ENCODE results near the gene PPP2R2C.

The PPP2R2C gene

DNA sequence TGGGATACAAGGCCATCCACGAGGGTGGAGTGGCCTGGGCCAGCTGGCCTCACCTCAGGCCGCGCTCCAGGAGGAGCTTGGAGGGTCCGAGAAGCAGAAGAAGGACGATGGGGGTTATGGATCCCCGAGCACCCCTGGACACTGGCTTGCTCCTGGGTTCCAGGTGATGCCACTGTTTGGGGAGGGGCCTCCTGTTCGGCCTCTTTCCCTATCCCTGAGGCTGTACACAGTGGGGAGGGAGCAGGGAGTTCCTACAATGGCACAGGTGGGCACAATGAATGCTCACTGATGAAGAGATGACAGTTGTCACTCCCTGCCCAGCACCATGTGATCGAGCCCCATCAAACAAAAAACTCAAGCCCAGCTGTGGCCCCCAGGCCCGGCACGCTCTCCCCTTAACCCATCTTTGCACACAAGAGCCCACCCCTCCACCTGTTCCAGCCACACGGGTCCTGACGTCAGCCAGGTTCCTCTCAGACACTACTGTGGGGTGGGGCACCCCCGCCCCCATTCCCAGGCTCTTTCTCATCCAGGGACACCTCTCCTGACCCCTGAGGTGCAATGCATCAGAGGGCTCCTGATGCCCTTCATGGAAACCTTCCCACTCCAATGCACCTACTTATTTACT lies 132.5 kb downstream of the PPP2R2C start:
- DNase-seq: no peak

DNA sequence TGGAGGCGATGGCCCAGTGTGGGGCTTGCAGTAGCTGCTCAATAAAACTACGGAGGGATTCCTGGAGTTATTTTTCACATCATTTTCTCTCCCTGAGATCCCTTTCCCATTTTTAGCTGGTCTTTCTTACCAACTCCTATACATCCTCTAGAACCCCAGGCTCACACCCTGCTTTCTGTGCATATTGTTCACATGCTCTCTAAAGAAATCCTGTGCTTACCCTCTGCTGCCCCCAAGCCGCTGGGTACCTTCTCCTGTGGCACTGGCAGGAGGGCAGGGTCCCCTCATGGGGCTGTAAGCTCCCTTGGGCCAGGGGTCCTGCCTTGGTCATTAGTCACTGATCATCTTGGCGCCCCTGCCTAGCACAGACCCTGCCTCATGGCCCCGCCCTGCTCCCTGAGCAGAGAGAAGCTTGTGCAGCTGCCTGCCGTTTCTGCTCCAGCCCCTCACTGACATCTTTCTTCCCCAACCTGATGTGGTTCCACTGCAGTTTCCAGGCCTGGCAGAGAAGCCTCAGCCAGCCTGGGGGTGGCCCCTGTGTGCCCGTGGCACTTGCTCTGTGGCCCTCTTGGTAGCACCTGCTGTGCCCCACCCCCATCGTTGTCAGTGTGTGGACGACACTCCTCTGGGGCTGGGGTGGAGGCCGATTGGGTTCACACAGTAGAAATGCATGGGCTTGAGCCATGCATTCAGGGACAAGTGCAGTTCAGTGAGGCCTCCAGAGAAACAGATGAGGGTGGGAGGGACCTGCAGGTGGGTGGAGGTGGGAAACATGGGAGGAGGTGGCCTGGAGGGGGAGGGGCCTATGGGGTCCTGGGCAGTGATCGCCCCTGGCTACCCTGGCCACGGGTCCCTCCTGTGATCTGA lies 133.2 kb downstream of the PPP2R2C start:
- no peak for DNase-seq

DNA sequence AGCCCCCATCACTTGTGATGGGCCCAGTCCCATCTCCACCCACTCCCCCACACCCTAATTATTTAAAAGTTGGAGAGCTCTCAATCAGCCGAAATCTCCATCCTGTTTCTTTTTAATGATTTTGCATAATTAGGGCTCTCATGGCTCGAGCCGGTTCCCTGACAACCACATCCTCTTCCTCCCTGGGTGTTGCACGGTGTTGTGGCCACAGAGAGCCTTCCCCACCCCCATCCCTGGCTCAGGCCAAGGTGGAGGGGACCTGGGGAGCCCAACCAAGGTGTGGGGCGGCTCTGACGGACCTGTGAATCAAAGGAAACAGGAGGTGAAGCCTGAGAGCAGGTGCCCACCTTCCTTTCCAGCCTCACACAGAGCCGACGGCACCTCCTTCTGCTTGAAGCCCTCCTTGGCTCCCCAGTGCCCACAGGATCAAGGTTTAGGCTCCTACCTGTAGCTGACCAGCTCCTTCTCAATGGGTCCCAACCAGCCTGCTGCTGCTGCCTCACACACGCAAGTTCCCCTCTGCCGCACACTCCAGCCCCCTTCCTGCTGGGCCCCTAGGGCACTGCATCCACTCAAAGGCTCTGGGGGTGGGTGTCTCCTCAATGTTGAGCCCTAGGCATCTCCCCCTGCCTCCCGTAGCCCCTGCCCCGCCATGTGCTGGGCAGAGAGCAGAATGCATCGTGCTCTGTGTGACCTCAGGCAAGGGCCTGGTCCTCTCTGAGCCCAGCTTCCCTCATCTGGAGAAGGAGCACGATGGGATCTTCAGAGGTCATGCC lies 134.1 kb downstream of the PPP2R2C start:
- DNase-seq: no peak

DNA sequence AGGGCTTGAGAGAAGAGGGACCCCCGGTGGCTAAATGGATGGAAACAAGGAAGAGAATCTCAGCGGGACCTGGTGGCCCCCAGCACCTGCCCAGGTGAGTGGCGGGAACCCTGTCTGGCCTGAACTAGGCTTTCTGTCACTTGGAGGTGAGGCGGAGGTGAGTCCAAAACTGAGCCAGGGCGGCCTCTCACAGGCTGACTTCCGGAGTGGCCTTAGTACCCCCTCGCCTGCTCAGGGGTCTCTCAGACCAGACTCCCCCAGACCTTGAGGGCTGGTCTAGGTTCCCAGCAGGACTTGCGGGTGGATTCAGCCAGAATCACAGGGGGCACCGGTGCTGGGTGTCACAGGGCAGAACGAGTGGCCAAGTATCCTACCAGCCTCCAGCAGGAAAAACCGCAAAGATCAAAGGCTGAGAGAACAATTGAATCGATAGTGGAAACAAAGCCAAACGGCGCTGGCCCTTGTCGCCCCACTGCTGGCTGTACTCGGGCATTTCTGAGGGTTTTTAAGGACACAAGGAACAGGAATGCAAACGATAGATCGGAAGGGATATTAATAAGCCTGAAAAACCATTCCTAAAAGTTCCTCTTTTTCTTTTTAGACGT lies 135.0 kb downstream of the PPP2R2C start:
- DNase-seq: peak; percentile 27

DNA sequence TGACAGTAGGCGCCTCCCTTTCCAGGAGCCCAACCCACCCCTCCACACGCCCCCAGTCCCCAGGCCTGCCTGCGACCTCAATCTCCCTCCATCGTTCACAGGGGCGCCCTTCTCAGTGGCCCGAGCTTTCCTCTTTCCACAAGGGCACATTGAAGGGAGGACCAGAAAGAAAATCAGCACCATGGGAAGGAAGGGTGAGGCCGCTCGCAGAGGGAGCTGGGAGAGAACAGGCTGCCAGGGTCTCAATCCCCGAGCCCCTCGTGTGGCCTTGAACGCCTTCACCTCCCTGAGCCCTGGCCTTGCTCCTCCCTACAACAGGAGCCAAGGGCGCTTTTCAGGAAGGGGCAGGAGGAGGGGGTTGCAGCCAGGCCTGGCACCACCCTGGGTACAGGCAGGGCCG lies 136.2 kb downstream of the PPP2R2C start:
- DNase-seq: no peak

DNA sequence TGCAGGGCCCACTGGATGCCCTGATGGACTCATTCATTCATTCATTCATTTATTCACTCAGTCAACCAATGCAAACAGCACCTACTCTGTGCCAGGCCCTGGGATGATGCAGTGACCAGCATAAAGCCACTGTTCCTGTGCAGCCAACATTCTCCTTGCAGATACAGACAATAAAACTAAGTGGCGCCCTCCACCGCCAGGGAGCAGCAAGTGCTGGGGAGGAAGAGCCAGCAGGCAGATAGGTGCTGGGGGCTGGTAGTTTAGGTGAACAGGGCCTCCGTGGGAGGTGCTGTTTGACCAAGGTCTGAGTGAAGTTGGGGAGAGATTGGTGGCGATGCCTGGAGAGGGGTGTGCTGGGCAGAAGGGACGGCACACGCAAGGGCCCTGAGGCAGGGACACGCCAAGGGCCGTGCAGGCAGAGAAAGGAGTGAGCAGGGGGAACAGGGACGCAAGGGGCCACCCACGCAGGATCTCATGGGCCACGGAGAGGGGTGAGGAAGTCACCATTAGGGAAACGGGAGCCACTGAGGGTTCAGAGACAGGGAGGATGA lies 137.3 kb downstream of the PPP2R2C start:
- no peak for DNase-seq

DNA sequence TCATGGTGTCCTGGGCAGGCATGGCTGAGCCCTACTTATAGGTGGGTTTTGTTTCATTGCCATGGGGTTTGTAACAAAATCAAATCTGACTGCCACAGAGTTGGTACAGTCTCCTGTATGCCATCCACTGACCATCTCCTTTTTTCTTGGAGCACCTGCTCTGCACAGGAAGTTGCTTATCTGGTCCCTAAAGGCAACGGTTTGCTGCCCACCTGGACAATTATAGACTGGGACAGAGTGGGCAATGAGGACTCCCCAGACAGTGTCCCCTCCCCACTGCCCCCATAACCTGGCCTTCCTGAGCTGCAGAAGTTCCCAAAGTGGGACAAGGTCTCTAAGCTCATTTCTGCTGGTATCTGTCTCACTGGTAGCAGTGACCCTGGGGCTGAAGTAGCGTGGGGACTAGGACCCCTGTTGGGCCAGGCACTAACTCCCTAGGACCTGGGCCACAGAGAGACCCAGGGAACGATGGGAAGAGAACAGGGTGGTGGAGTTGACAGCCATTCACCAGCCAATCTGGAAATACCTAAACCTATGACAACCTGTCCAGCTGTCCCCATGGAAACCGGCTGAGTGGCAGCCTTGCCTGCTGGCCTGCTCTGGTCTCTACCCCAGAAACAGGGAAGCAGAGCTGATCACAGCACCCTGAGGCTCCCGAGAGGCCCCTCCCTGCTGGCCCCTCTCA lies 138.1 kb downstream of the PPP2R2C start:
- DNase-seq: no peak

DNA sequence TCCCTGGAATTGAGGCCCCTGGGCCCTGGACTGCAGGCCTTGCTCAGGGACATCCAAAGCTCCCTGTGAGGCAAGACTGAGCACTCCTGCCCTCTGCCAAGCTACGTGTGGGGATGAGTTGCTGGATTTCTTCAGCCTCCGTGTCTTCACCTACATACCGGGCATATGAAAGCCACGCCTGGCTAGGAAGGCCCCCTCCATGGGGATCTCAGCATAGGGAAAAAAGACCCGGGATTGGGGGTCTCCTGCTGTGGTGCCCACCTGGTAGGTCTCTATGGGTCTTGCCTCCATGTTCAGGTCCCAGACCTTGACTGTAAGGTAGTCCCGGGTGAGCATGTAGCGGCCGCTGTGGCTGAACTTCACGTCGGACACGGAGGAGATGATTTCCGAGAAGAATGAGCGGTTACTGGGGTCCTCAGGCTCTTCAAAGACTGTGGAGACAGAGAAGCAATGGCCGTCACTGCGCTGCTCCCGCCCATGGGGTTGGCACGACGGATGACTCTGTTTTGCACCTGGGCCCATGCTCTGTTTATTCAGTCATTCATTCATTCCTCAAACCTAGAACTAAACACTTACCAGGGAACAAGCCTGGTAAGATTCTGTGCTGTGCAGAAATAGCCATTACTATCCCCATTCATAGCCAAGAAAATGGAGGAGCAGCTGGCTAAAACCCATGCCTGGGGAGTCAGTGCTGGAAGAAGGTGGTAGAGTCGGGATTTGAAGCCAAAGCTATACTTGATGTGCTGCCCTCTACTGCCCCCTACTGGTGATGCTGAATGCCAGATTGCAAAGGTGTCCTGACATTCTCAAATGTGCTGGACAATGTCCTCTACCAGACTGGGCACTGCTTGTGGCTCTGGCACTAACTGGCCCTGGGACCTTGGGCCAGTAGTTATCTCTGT lies 138.9 kb downstream of the PPP2R2C start:
- peak; percentile 8 for DNase-seq

DNA sequence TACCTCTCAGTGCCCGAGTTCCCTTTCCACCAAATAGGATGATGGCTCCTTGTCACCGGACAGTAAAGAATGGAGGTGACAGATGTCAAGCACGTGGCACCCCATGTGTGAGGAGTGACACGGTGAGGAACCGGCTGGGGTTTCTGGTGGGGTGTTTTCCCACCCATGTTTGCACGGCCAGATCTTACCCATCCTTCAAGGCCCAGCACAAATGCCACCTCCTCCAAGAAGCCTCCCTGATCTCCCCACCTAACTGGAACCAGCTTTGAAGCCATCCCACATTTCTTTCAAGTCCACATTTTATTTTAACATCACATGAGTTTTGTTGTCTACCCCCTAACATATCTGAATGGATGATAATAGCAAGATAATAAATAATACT lies 139.8 kb downstream of the PPP2R2C start:
- DNase-seq: no peak

DNA sequence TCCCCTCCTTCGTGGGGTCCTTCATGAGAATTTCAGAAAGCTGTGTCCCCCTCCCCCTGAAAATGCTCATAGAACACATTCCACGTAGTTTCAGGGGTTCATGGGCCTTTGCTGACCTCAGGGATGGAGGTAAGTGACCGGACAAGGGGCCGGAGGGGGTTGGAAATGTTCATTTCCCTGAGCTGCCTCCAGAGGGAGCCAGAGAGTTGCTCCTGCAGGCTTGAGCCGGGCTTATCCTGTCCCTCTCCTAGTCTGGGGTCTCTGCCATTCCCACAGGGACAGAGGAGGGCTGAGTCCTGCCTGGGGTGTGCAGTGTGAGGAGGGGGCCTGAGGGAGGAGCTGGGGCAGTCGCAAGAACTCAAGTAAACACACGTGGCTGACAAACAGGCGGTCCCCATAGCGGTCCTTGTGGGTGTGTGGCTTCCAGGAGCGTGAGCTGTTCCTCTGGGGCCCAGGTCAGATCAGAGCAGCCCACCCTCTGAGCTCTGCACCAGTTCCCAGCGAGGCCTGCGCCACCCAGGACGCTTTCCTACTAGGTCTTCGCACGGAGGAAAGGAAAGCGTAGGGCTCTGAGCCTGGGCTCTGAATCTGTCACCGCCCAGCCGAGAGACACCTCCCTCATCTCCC lies 140.3 kb downstream of the PPP2R2C start:
- peak; percentile 43 for DNase-seq

DNA sequence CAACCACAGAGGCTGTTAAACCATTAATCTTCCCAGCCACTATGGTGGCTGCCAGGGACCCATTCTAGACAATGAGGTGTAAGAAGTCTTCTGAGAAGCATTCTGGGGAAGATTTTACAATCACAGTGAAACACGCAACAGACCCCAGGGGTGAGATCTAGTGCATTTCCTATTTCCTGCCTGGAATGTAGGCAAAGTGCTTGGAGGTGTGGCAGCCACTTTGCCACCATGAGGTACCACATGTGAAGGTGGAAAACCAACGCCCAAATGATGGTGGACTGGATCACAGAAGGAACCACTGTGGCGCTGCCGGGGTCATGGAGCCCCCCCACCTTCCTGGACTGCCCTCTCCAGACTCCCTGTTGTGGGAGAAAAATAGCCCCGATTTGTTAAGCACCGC lies 140.9 kb downstream of the PPP2R2C start:
- DNase-seq: no peak

DNA sequence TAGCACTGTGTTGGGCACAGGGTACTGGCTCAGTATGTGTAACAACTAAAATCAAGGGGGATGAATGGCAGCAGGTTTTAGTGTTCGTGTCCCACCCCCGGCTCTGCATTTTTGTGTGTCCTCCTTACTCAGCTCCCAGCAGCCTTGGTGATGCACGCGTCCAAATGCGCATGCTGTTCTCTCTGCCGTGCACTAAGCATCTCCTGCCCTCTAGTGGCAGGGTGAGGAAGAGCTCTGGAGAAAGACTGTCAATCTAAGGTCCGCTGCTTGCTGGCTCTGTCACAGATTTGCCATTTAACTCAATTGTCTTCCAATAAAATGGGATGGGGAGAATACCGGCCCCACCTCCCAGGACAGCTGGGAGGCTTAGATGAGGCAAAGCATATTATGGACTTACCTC lies 141.4 kb downstream of the PPP2R2C start:
- no peak for DNase-seq

DNA sequence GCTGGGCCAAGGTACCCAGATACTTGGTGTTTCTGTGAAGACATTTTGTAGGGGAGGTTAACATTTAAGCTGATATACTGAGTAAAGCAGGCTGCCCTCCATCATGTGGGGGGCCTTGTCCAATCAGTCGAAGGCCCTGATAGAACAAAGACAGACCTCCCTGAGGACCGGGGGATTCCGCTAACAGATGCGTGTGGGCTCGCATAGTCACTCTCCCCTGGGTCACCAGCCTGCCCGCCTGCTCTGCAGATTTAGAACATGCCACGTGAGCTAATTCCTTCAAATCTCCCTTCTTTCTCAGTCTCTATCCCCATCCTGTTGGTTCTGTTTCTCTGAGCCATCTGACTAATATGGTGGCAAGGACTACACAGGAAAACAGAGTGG lies 142.0 kb downstream of the PPP2R2C start:
- no peak for DNase-seq

DNA sequence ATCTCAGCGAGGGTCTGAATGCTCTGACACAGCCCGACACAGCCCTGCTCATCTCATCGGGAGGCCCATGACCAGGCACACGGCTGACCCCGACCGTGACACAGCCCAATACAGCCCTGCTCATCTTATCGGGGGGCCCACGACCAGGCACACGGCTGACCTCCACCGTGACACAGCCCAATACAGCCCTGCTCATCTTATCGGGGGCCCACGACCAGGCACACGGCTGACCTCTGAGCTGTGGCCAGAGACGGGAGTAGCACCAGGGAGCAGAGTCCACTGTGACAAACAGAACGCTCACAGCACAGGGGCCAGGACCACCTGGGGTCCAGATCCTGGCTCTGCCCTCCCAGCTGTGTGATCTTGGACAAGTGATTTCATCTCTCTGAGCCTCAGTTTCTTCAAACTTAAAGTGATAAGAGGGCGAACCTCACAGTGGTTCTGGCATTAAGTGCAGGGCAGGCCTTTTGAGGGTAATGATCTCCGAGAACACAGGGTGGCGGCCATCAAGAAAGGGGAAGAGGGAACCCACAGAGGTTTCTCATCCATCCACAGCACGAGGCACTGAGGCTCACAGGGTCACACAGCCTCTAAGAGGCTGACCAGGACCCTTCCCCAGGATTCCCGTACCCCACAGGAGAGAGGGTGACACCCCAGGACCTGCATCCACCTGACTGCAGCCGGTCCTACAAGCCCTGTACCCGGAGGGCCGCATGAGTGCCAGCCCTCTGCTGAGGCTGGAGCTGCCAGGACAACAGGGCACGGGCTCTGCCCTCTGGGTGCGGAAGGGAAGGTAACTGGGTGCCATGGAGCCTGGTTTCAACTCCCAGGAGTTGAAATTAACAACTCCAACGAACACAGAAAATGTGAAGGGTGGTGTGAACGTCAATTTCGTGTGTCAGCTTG lies 142.7 kb downstream of the PPP2R2C start:
- no peak for DNase-seq

DNA sequence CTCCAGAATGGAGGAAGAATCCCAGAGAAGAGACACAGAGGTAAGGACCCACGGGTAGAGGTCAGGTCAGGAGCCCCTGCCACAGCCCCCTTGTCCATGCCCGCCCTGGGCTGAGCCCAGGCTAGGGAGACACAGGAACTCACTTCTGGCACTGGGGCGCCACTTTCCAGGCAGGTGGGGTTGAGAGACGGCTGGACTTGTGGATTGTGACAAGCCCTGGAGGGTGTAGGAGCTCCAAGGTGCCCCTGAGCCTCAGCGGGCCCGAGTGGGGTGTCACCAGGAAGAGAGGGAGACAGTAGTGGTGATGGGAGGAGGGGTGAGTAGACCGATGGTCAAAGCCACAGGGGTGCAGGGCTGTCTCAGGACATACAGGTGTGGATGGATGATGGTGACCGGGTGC lies 143.9 kb downstream of the PPP2R2C start:
- no peak for DNase-seq

DNA sequence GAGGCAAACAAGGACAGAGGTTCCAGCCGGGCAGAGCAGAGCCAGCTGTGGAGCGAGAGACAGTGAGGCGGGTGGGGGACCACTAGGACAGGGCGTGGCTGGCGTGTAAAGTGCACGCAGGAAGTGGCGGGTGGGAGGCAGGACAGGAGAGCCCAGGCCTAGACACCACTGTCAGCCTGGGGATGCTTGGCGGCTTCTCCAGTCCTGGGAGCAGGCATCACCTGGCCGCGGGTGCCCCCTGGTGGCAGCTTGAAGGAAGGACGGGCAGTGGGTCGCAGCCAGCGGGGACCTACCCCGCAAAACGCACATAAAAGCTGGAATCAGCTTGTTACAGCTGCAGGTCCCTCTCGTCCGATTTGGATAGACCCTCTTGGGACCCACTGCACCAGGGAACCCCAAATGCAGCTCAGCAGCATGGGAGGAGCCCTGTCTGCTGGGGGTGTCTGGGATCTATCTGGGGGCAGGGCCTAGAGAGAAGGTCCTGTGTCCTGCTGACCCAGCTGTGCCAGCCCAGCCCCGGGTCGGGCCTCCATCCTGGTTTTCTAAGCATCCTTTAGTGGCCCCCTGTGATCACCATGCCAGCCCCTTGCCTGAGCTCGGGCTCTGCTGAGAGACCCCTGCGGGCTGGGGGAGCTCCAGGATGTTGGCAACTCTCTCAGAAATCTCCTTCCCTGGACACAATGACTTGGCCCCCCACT lies 145.0 kb downstream of the PPP2R2C start:
- DNase-seq: peak; percentile 64

DNA sequence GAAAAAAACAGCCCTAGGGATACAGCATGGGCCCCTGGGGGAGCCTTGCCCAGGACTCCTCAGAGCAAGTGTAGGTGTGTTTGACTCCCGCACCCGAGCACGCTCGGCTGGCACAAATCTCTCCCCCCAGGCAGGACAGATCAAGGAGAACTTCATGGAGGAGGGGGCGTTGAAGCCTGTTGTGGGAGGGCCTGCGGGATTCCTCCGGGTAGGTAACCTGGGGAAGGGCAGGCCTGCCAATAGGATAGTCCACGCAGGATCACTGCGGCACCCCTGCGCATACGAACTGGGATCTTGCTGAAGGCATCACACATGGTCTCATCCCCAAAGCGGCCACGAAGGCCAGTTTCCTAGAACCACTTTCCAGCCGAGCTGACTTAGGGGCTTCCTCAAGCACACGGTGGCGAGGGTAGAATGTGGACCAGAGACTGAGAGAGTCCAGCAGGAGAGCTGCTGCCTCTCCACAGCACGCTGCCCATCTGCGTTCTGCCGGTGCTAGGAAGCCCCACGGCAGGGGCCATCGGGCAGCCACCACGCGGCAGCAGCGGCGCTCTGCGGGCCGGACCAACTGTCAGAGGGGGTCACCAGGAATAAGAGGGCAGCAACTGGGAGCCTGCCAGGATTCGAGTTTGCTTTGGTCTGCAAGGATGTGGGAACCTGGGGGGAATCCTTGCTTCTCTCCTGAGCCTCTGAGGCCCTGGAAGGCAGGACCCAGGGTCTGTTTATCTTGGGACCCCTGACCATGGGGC lies 145.9 kb downstream of the PPP2R2C start:
- DNase-seq: no peak

DNA sequence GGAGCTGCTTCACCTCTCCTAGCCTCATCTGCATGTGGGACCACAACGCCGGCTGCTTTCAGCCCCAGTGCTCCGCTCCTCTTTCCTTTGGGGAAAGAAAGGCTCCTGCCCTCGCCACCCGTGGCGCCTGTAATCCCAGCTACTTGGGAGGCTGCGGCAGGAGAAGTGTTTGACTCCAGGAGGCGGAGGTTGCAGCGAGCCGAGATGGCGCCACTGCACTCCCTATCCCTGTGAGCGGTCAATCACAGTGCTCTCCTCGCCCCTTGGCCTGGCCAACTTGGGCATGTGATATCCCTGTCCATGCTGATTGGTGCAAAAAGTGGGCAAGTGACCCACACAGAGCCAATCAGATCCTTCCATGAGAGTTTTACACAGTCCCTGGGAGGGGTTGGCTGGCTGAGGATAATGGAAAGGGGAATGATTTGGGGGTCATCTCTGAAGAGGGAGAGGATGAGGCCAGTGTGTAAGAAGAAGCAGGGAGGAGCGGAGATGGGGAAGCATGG lies 146.6 kb downstream of the PPP2R2C start:
- no peak for DNase-seq
